D341Med (cell line): Measurements from ENCODE around the gene NID2.

Experiments
- DNase-seq: peaks from one replicate; pipeline ENCODE4 v3.0.0; 2012; ENCODE audit warnings: low spot score

The NID2 gene

GRCh38 chr14:52068615-52069306, at the start of gene NID2:
NID2 (minus strand) TSS chr14:52069059; CDS start chr14:52068994, 65 bp downstream.
- DNase-seq = peak; percentile 32

- DNase-seq = no peak
These were observed 48.4 kb upstream of the NID2 start for GRCh38 chr14:52117111-52117832.

GRCh38 chr14:52115286-52115685, 46.4 kb upstream of the NID2 start:
- DNase-seq = no peak

- DNase-seq = no peak
These were observed 43.6 kb upstream of the NID2 start for GRCh38 chr14:52112336-52113018.

GRCh38 chr14:52111583-52111982, 42.7 kb upstream of the NID2 start:
- DNase-seq = no peak

GRCh38 chr14:52110441-52111086, 41.7 kb upstream of the NID2 start:
- DNase-seq = no peak

GRCh38 chr14:52108823-52109222, 40.0 kb upstream of the NID2 start:
- no peak for DNase-seq

- DNase-seq = no peak
These were observed 38.0 kb upstream of the NID2 start for GRCh38 chr14:52106840-52107239.

- no peak for DNase-seq
These were observed 34.6 kb upstream of the NID2 start for GRCh38 chr14:52103416-52103815.

GRCh38 chr14:52095794-52096193, 26.9 kb upstream of the NID2 start:
- no peak for DNase-seq

GRCh38 chr14:52095336-52095735, 26.5 kb upstream of the NID2 start:
- no peak for DNase-seq

- DNase-seq = no peak
These were observed 25.9 kb upstream of the NID2 start for GRCh38 chr14:52094546-52095271.

GRCh38 chr14:52091928-52092327, 23.1 kb upstream of the NID2 start:
- DNase-seq = no peak

- DNase-seq = no peak
These were observed 22.1 kb upstream of the NID2 start for GRCh38 chr14:52090936-52091335.

- DNase-seq = no peak
These were observed 20.4 kb upstream of the NID2 start for GRCh38 chr14:52089218-52089617.

GRCh38 chr14:52086711-52087110, 17.9 kb upstream of the NID2 start:
- no peak for DNase-seq

- no peak for DNase-seq
These were observed 14.0 kb upstream of the NID2 start for GRCh38 chr14:52082903-52083302.

GRCh38 chr14:52081964-52082363, 13.1 kb upstream of the NID2 start:
- no peak for DNase-seq

GRCh38 chr14:52080808-52081755, 12.2 kb upstream of the NID2 start:
- DNase-seq = no peak

GRCh38 chr14:52080158-52080800, 11.4 kb upstream of the NID2 start:
- no peak for DNase-seq
